HepG2 (cell line): ENCODE measurements around the gene UAP1L1. TPM values are rescaled to one million over a fixed set of nuclear protein-coding genes. Genes with fewer than 3 reads are reported as not detected.
A peak's percentile ranks its signal among the peaks of the same experiment; 100 is the strongest.

Experiments
- GFI1 ChIP-seq: sonication (generic); formaldehyde crosslinking; IDR thresholded peaks from 2 replicates; pipeline ENCODE4 v1.5.0; 2020; ENCODE audit warnings: missing genetic modification reagents, mild to moderate bottlenecking, borderline replicate concordance
- GPN1 ChIP-seq: sonication (generic); formaldehyde crosslinking; IDR thresholded peaks from 2 replicates; pipeline ENCODE4 v1.5.1; 2020; ENCODE audit warnings: missing genetic modification reagents, borderline replicate concordance
- HOXA7 ChIP-seq: sonication (generic); formaldehyde crosslinking; IDR thresholded peaks from 2 replicates; pipeline ENCODE4 v1.8.1; 2022; ENCODE audit warnings: mild to moderate bottlenecking, missing genetic modification reagents, moderate library complexity
- KDM2A ChIP-seq: sonication (generic); formaldehyde crosslinking; IDR thresholded peaks from 2 replicates; pipeline ENCODE4 v1.4.0; 2020; ENCODE audit warnings: low read depth, missing genetic modification reagents, borderline replicate concordance
- REL ChIP-seq: sonication (generic); formaldehyde crosslinking; conservative IDR thresholded peaks from 2 replicates; pipeline ENCODE4 v1.8.0; 2022; ENCODE audit warnings: mild to moderate bottlenecking, missing genetic modification reagents, moderate library complexity
- SMYD3 ChIP-seq: sonication (generic); formaldehyde crosslinking; IDR thresholded peaks from 2 replicates; pipeline ENCODE4 v1.8.1; 2023; ENCODE audit warnings: mild to moderate bottlenecking, missing genetic modification reagents
- SRSF4 ChIP-seq: fragments of 200-400 bp; formaldehyde crosslinking; IDR thresholded peaks from one replicate; pipeline ENCODE4 v1.6.1; 2018; ENCODE audit warnings: mild to moderate bottlenecking, low read depth, low read length, moderate library complexity; ENCODE audit not compliant: poor library complexity, severe bottlenecking
- TCF7 ChIP-seq: sonication (generic); IDR thresholded peaks from 2 replicates; pipeline ENCODE4 v1.6.1; 2016; ENCODE audit warnings: antibody characterized with exemption, low read depth
- TRIM24 ChIP-seq: sonication (generic); formaldehyde crosslinking; IDR thresholded peaks from 2 replicates; pipeline ENCODE4 v1.8.0; 2022; ENCODE audit warnings: mild to moderate bottlenecking, missing genetic modification reagents
- XBP1 ChIP-seq: sonication (generic); formaldehyde crosslinking; IDR thresholded peaks from 2 replicates; pipeline ENCODE4 v1.5.0; 2020; ENCODE audit warnings: missing genetic modification reagents
- ZFX ChIP-seq: sonication (generic); formaldehyde crosslinking; IDR thresholded peaks from 2 replicates; pipeline ENCODE4 v1.4.0; 2020; ENCODE audit warnings: mild to moderate bottlenecking, low read depth, missing genetic modification reagents, moderate library complexity
- ZNF10 ChIP-seq: sonication (generic); formaldehyde crosslinking; IDR thresholded peaks from 2 replicates; pipeline ENCODE4 v1.4.0; 2020; ENCODE audit warnings: mild to moderate bottlenecking, low read depth, missing genetic modification reagents, borderline replicate concordance
- ZNF101 ChIP-seq: sonication (generic); formaldehyde crosslinking; IDR thresholded peaks from 2 replicates; pipeline ENCODE4 v1.4.0; 2020; ENCODE audit warnings: mild to moderate bottlenecking, low read depth, missing genetic modification reagents, borderline replicate concordance
- ZNF253 ChIP-seq: sonication (generic); formaldehyde crosslinking; IDR thresholded peaks from 2 replicates; pipeline ENCODE4 v1.8.0; 2022; ENCODE audit warnings: mild to moderate bottlenecking, missing genetic modification reagents, borderline replicate concordance
- ZNF275 ChIP-seq: sonication (generic); formaldehyde crosslinking; IDR thresholded peaks from 2 replicates; pipeline ENCODE4 v1.8.0; 2022; ENCODE audit warnings: missing genetic modification reagents, mild to moderate bottlenecking, inconsistent platforms, borderline replicate concordance
- polyA plus RNA-seq, 8 experiments: library from polyadenylated mRNA; depleted of rRNA in 3 of 8; stranded (reverse) in 7 of 8; unstranded in 1 of 8; fragments of >200 nt; fragmentation: Illumina TruSeq in 4 of 8; extraction: Trizol in 4 of 8; gene quantifications; 2 replicates each; pipeline versions ENCODE4 v1.2.1 to v1.2.3, GENCODE V29; 2011 to 2016; ENCODE audit warnings: low read depth in 4 of 8, missing spikeins in 1 of 8, mixed read lengths in 1 of 8; ENCODE audit not compliant: insufficient read depth in 1 of 8
- total RNA-seq, 5 experiments: library from RNA; depleted of rRNA; stranded (reverse); fragments of >200 nt; fragmentation: Illumina TruSeq; extraction: Trizol; gene quantifications; 2 replicates each; pipeline ENCODE4 v1.2.3, GENCODE V29; 2016; ENCODE audit warnings: low read depth in 1 of 5
- TF ChIP-seq, protein P1 (sequence below): sonication (generic); formaldehyde crosslinking; IDR thresholded peaks from 2 replicates; pipeline ENCODE4 v1.5.1; 2020; ENCODE audit warnings: missing genetic modification reagents, mild to moderate bottlenecking, borderline replicate concordance
- TF ChIP-seq, protein P2 (sequence below): sonication (generic); formaldehyde crosslinking; IDR thresholded peaks from 2 replicates; pipeline ENCODE4 v1.9.0; 2021; ENCODE audit warnings: missing genetic modification reagents, borderline replicate concordance
- TF ChIP-seq, protein P3 (sequence below): sonication (generic); formaldehyde crosslinking; IDR thresholded peaks from 2 replicates; pipeline ENCODE4 v1.9.0; 2022; ENCODE audit warnings: missing genetic modification reagents, mild to moderate bottlenecking, borderline replicate concordance
- TF ChIP-seq, protein P4 (sequence below): sonication (generic); formaldehyde crosslinking; IDR thresholded peaks from 2 replicates; pipeline ENCODE4 v1.4.0; 2020; ENCODE audit warnings: missing genetic modification reagents

UAP1L1 gene
- total and polyA plus RNA-seq, 2 of the 13 experiments (the other 11 are each of a cell fraction or from before 2014, with no cell fraction given) = 5.4 to 6.4 TPM

DNA sequence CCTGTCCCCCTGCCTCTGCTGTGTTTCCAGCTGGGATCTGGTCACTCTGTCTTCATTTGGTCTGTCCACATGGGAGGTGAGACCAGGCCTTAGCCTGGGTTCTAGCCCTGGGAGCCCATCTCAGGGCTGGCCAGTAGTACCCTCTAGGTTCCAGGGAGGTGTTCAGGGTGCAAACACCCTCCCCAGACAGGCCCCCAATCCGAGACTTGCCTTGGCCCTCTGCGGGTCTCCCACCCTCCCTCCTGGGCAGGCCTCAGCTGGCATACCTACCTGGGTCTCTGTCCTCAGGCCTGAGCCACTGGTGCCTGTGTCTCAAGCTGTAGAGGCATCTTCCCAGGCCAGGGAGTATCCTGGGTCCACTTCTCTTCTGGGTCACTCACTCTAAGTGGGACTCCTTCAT lies 6.0 kb upstream of the UAP1L1 start (continued):
- TF ChIP-seq, protein P1, sequence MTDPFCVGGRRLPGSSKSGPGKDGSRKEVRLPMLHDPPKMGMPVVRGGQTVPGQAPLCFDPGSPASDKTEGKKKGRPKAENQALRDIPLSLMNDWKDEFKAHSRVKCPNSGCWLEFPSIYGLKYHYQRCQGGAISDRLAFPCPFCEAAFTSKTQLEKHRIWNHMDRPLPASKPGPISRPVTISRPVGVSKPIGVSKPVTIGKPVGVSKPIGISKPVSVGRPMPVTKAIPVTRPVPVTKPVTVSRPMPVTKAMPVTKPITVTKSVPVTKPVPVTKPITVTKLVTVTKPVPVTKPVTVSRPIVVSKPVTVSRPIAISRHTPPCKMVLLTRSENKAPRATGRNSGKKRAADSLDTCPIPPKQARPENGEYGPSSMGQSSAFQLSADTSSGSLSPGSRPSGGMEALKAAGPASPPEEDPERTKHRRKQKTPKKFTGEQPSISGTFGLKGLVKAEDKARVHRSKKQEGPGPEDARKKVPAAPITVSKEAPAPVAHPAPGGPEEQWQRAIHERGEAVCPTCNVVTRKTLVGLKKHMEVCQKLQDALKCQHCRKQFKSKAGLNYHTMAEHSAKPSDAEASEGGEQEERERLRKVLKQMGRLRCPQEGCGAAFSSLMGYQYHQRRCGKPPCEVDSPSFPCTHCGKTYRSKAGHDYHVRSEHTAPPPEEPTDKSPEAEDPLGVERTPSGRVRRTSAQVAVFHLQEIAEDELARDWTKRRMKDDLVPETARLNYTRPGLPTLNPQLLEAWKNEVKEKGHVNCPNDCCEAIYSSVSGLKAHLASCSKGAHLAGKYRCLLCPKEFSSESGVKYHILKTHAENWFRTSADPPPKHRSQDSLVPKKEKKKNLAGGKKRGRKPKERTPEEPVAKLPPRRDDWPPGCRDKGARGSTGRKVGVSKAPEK (CRISPR knock-in tag) = no peak
- no peak for TF ChIP-seq SRSF4
- TF ChIP-seq ZNF275 = no peak
- TF ChIP-seq ZFX (CRISPR knock-in tag) = peak; percentile 26; the same call in 1 of the 2 replicates
- peak; percentile 35; the same call in 1 of the 2 replicates for TF ChIP-seq ZNF253
- no peak for TF ChIP-seq REL (CRISPR knock-in tag)
- TF ChIP-seq, protein P2, sequence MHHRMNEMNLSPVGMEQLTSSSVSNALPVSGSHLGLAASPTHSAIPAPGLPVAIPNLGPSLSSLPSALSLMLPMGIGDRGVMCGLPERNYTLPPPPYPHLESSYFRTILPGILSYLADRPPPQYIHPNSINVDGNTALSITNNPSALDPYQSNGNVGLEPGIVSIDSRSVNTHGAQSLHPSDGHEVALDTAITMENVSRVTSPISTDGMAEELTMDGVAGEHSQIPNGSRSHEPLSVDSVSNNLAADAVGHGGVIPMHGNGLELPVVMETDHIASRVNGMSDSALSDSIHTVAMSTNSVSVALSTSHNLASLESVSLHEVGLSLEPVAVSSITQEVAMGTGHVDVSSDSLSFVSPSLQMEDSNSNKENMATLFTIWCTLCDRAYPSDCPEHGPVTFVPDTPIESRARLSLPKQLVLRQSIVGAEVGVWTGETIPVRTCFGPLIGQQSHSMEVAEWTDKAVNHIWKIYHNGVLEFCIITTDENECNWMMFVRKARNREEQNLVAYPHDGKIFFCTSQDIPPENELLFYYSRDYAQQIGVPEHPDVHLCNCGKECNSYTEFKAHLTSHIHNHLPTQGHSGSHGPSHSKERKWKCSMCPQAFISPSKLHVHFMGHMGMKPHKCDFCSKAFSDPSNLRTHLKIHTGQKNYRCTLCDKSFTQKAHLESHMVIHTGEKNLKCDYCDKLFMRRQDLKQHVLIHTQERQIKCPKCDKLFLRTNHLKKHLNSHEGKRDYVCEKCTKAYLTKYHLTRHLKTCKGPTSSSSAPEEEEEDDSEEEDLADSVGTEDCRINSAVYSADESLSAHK = no peak
- TF ChIP-seq TCF7 = no peak
- no peak for TF ChIP-seq TRIM24 (CRISPR knock-in tag)
- no peak for TF ChIP-seq KDM2A
- TF ChIP-seq ZNF10 (CRISPR knock-in tag) = no peak
- no peak for TF ChIP-seq HOXA7 (CRISPR knock-in tag)
- no peak for TF ChIP-seq SMYD3
- TF ChIP-seq ZNF101 = no peak
- TF ChIP-seq XBP1 (CRISPR knock-in tag) = no peak
- TF ChIP-seq, protein P3, sequence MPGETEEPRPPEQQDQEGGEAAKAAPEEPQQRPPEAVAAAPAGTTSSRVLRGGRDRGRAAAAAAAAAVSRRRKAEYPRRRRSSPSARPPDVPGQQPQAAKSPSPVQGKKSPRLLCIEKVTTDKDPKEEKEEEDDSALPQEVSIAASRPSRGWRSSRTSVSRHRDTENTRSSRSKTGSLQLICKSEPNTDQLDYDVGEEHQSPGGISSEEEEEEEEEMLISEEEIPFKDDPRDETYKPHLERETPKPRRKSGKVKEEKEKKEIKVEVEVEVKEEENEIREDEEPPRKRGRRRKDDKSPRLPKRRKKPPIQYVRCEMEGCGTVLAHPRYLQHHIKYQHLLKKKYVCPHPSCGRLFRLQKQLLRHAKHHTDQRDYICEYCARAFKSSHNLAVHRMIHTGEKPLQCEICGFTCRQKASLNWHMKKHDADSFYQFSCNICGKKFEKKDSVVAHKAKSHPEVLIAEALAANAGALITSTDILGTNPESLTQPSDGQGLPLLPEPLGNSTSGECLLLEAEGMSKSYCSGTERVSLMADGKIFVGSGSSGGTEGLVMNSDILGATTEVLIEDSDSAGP (CRISPR knock-in tag) = 0 out of 2 replicates have a peak, but pooled peaks have one; percentile 4
- no peak for TF ChIP-seq GFI1 (CRISPR knock-in tag)
- TF ChIP-seq, protein P4, sequence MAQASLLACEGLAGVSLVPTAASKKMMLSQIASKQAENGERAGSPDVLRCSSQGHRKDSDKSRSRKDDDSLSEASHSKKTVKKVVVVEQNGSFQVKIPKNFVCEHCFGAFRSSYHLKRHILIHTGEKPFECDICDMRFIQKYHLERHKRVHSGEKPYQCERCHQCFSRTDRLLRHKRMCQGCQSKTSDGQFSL (CRISPR knock-in tag) = no peak
- TF ChIP-seq GPN1 (CRISPR knock-in tag) = no peak
